CD8-positive, alpha-beta memory T cell (primary cell): ENCODE results near the gene TMEM178A. TPM values are rescaled to one million over a fixed set of nuclear protein-coding genes. Genes with fewer than 3 reads are reported as not detected.
"Not testable (repeated sequence)": the region's sequence is repeated elsewhere in the genome, so short reads cannot be mapped to it uniquely, and the experiment has no call there.

Experiments used
- CTCF ChIA-PET: fragments of 350-600 bp; sonication (Branson Sonifier 250); formaldehyde crosslinking; loops from one replicate; lab custom pipeline; 2021; ENCODE audit warnings: antibody characterized with exemption; lab: Charles Lee
- POLR2A ChIA-PET: fragments of 350-600 bp; sonication (Branson Sonifier 250); formaldehyde crosslinking; loops from one replicate; lab custom pipeline; 2021; ENCODE audit warnings: antibody characterized with exemption; lab: Charles Lee
- DNase-seq, 5 donors: peaks; one replicate each; pipeline versions ENCODE4 v3.0.0 to v3.0.0-alpha.2; 2020 to 2022; ENCODE audit warnings: mixed read lengths in 1 of 5
- H3K27ac ChIP-seq: one replicate; pipeline ENCODE4 v1.7.0; 2013; ENCODE audit warnings: low read depth, mild to moderate bottlenecking, low read length, moderate library complexity
- H3K27me3 ChIP-seq: 2 replicates; pipeline ENCODE4 v1.7.0; 2013; ENCODE audit warnings: low read length, mild to moderate bottlenecking; ENCODE audit not compliant: insufficient read depth, poor library complexity, severe bottlenecking
- H3K36me3 ChIP-seq: 2 replicates; pipeline ENCODE4 v1.7.0; 2013; ENCODE audit warnings: mild to moderate bottlenecking, low read length, moderate library complexity; ENCODE audit not compliant: insufficient read depth
- H3K4me1 ChIP-seq: 2 replicates; pipeline ENCODE4 v1.7.0; 2013; ENCODE audit warnings: mild to moderate bottlenecking, low read length, moderate library complexity; ENCODE audit not compliant: insufficient read depth
- H3K4me3 ChIP-seq: 2 replicates; pipeline ENCODE4 v1.7.0; 2013; ENCODE audit warnings: mild to moderate bottlenecking, low read length
- H3K9me3 ChIP-seq: 2 replicates; pipeline ENCODE4 v1.7.0; 2013; ENCODE audit warnings: mild to moderate bottlenecking, low read length
- H3K27ac Mint-ChIP-seq, 8 donors: one replicate each; pipeline ENCODE4 v1.8.0; 2020 to 2021; ENCODE audit warnings: mixed read lengths in 8 of 8, mild to moderate bottlenecking in 6 of 8, inconsistent platforms in 3 of 8, moderate library complexity in 3 of 8
- H3K27me3 Mint-ChIP-seq, 2 donors: one replicate each; pipeline ENCODE4 v1.8.0; 2020 to 2021; ENCODE audit warnings: mixed read lengths in 2 of 2, mild to moderate bottlenecking in 1 of 2, moderate library complexity in 1 of 2
- H3K36me3 Mint-ChIP-seq, 3 donors: one replicate each; pipeline ENCODE4 v1.8.0; 2020 to 2021; ENCODE audit warnings: mixed read lengths in 3 of 3, inconsistent platforms in 1 of 3, mild to moderate bottlenecking in 1 of 3
- H3K4me1 Mint-ChIP-seq, 3 donors: one replicate each; pipeline ENCODE4 v1.8.0; 2020 to 2021; ENCODE audit warnings: mixed read lengths in 3 of 3, inconsistent platforms in 1 of 3, mild to moderate bottlenecking in 1 of 3
- H3K4me3 Mint-ChIP-seq, 7 donors: one replicate each; pipeline ENCODE4 v1.8.0; 2020 to 2021; ENCODE audit warnings: mixed read lengths in 7 of 7, mild to moderate bottlenecking in 6 of 7, moderate library complexity in 4 of 7, inconsistent platforms in 2 of 7
- H3K9me3 Mint-ChIP-seq, 5 donors: one replicate each; pipeline ENCODE4 v1.8.0; 2020 to 2022; ENCODE audit warnings: mixed read lengths in 5 of 5, mild to moderate bottlenecking in 3 of 5, moderate library complexity in 2 of 5, inconsistent platforms in 1 of 5
- polyA plus RNA-seq: library from polyadenylated mRNA; unstranded; fragments of 300-500 nt; fragmentation: Illumina TruSeq; gene quantifications from one replicate; pipeline ENCODE4 v1.2.3, GENCODE V29; 2021
- total RNA-seq, 2 experiments: library from RNA; stranded (reverse); gene quantifications; one replicate each; pipeline ENCODE4 v1.2.3, GENCODE V29; 2021

The TMEM178A gene
- total and polyA plus RNA-seq, 3 experiments from 2014 or later, result not detected

DNA sequence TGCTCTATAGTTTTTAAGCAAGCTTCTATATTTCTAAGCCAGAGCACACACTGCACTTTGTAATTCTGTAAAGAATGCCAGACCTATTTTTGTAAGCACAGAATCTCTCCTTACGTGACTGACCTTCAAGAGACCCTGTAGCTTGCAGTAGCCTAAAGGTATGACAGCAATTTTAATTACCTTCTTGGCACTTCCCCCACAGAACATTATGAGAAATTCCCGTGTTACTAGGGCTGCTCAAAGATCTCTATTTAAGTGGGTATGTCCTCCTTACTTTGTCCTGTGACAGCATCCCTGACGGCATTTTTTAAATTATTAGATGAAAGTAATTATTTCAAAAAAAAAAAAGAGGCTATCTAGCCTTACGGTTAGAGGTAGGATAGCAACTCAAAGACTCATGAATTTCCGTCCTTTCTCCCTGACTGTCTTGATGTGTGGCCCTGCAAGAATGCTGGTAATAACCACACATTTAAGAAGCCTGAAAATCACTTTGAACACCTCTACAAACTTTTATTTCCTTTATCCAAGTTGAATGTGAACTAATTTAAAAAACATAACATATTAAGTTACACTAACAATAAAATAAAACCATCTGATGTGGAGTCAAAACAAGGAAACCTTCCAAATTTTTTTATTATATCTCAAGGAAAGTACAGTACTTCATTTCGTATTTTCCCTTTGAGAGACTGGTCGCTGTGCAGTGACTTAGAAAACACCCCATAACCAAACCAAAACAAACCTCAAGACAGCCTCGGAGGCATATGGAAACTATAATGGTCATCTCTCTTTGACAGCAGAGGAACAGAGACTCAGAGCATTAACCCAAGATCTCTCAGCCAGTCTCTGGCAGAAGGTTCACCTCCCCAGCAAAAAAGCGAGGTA, 58.5 kb downstream of the TMEM178A start:
- H3K9me3 ChIP-seq, result no peaks in the 10 kb centered on the region
- Mint-ChIP-seq H3K4me3 (no peak overlapping the region), H3K27me3 (peaks cover 2 to 18% of the 10 kb centered on the region in 2 donors), H3K9me3 (peaks cover 0 to 2% (median 0%) of the 10 kb centered on the region in 5 donors), H3K27ac (no peak overlapping the region), H3K36me3 (no peaks in the 10 kb centered on the region), H3K4me1 (no peaks in the 10 kb centered on the region)
- no peaks in the 10 kb centered on the region for H3K4me1 ChIP-seq
- H3K4me3 ChIP-seq, result no peak overlapping the region
- no peaks in the 10 kb centered on the region for H3K27me3 ChIP-seq
- H3K36me3 ChIP-seq, result no peaks in the 10 kb centered on the region
- DNase-seq, result no peak
- ChIA-PET POLR2A (no interaction called here), CTCF (no interaction called here)
- no peak overlapping the region for H3K27ac ChIP-seq

DNA sequence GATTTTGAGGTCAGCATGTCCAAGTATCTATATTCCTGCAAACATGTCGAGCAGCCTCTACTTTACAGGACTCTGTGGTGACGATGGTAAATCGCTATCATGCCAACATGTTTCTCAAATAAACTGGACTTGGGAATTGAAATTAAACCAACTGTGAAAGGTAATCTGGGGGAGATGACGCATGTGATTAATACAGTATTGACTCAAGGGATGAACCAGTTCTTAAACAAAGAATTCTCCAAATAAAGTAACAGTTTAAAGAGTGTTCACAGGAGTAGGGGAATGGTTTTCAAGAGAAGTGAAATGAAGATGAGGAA, 59.1 kb downstream of the TMEM178A start:
- POLR2A ChIA-PET, result no interaction called here
- CTCF ChIA-PET, result no interaction called here
- no peaks in the 10 kb centered on the region for H3K9me3 ChIP-seq
- DNase-seq, result no peak
- no peaks in the 10 kb centered on the region for H3K27me3 ChIP-seq
- H3K36me3 Mint-ChIP-seq, result no peaks in the 10 kb centered on the region
- H3K27me3 Mint-ChIP-seq, result peaks cover 2 to 18% of the 10 kb centered on the region in 2 donors
- no peak overlapping the region for H3K4me3 ChIP-seq
- H3K36me3 ChIP-seq, result no peaks in the 10 kb centered on the region
- peaks cover 0 to 2% (median 0%) of the 10 kb centered on the region in 5 donors for H3K9me3 Mint-ChIP-seq
- H3K27ac ChIP-seq, result no peak overlapping the region
- no peaks in the 10 kb centered on the region for H3K4me1 ChIP-seq
- no peaks in the 10 kb centered on the region for H3K4me1 Mint-ChIP-seq
- H3K27ac Mint-ChIP-seq, result no peak overlapping the region
- H3K4me3 Mint-ChIP-seq, result no peak overlapping the region

DNA sequence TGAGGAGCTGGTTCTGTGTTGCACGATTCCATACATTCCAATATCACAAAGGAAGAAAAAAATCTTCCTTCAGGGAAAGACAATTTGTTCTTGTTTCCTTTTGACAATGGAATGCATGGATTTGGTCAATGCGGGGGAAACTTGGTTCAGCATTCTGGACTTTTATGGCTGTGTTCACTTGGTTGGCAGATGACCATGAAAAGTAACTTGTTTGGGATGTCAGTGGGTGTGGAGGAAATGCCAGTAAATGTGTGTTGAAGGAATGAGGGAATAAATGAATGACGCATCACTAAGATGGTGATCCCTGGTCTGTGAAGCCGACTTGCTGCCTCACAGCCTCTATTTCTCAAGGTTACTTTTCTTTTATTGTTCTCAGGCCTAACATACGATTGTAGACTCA, 59.7 kb downstream of the TMEM178A start:
- no peak for DNase-seq
- Histone ChIP-seq H3K9me3 (no peaks in the 10 kb centered on the region), H3K4me1 (no peaks in the 10 kb centered on the region), H3K27me3 (no peaks in the 10 kb centered on the region), H3K36me3 (no peaks in the 10 kb centered on the region), H3K4me3 (no peak overlapping the region), H3K27ac (no peak overlapping the region)
- Mint-ChIP-seq H3K27me3 (peaks cover 2 to 16% of the 10 kb centered on the region in 2 donors), H3K27ac (no peak overlapping the region), H3K36me3 (no peaks in the 10 kb centered on the region), H3K4me1 (no peaks in the 10 kb centered on the region), H3K9me3 (peaks cover 0 to 2% (median 0%) of the 10 kb centered on the region in 5 donors), H3K4me3 (no peak overlapping the region)
- CTCF ChIA-PET, result no interaction called here
- POLR2A ChIA-PET, result no interaction called here

DNA sequence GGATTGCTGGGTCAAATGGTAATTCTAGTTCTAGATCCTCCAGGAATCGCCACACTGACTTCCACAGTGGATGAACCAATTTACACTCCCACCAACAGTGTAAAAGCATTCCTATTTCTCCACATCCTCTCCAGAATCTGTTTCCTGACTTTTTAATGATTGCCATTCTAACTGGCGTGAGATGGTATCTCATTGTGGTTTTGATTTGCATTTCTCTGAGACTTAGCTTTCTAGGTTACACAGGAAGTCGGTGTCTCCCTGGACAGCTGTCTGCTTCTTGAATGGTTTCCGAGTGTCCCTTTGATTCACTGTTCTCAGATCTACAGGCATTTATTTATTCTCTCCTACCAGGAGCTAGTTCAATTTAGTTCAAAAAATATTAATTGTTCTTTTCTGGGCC, 62.4 kb downstream of the TMEM178A start:
- CTCF ChIA-PET, H3K27me3 Mint-ChIP-seq, H3K27ac Mint-ChIP-seq: not testable (repeated sequence)

DNA sequence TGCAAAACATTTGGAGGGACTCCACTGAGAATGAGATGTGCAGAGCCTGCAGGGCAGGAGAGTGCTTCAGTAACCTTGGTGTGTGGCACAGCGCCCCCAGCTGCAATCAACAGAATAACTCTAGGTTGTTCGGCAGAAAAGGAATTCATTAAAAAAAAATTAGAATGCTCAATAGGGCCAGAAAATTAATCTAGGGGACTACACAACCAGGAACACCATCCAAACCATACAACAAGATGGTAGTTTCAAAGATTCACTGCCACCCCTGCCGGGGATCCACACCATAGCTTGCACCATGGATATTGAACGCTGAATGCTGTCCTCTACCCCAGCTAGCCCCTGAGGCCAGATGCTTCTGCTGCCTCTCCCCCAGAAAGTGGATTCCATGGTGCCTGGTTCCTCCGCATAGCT, 63.2 kb downstream of the TMEM178A start:
- H3K4me3 ChIP-seq, result no peak overlapping the region
- DNase-seq, result no peak
- Mint-ChIP-seq H3K27me3 (no peaks in the 10 kb centered on the region), H3K4me1 (no peaks in the 10 kb centered on the region), H3K27ac (no peak overlapping the region), H3K36me3 (peaks cover 3 to 18% (median 8%) of the 10 kb centered on the region in 3 donors), H3K9me3 (peaks cover 0 to 2% (median 0%) of the 10 kb centered on the region in 5 donors), H3K4me3 (no peak overlapping the region)
- no peak overlapping the region for H3K27ac ChIP-seq
- no peaks in the 10 kb centered on the region for H3K36me3 ChIP-seq
- ChIA-PET POLR2A (no interaction called here), CTCF (no interaction called here)
- no peaks in the 10 kb centered on the region for H3K4me1 ChIP-seq
- no peaks in the 10 kb centered on the region for H3K9me3 ChIP-seq
- no peaks in the 10 kb centered on the region for H3K27me3 ChIP-seq

More for the DNA sequence above, 62.4 kb downstream of the TMEM178A start:
- H3K4me1 ChIP-seq, H3K27ac ChIP-seq, DNase-seq, H3K9me3 Mint-ChIP-seq, H3K4me3 ChIP-seq, POLR2A ChIA-PET, H3K4me1 Mint-ChIP-seq, H3K27me3 ChIP-seq, H3K4me3 Mint-ChIP-seq, H3K36me3 ChIP-seq, H3K9me3 ChIP-seq: not testable (repeated sequence)
- peaks cover 0 to 13% (median 2%) of the 10 kb centered on the region in 3 donors for H3K36me3 Mint-ChIP-seq

DNA sequence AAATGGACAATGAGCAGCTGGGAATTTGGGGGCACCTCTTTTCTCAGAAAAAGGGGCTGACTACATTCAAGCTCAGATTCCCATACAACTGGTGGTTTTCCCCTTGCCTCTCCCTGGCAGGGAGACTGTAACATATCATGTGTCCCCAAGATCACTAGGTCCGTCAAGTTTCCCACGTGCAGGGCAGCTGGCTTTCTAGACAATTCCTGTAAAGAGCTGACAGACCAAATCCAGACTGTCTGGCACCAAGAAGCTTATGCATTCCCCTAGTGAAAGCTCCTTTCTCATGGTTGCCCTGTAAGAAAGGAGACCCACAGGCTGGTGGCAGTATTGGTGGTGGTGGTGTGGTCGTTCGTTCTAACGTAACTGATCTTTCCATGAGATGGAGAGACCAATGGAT, 64.6 kb downstream of the TMEM178A start:
- Histone ChIP-seq H3K27ac (no peak overlapping the region), H3K4me1 (no peaks in the 10 kb centered on the region), H3K27me3 (no peaks in the 10 kb centered on the region), H3K4me3 (no peak overlapping the region), H3K36me3 (no peaks in the 10 kb centered on the region), H3K9me3 (no peaks in the 10 kb centered on the region)
- peaks cover 0 to 2% (median 0%) of the 10 kb centered on the region in 5 donors for H3K9me3 Mint-ChIP-seq
- no peak overlapping the region for H3K27ac Mint-ChIP-seq
- H3K4me1 Mint-ChIP-seq, result peaks cover 0 to 11% (median 0%) of the 10 kb centered on the region in 3 donors
- H3K36me3 Mint-ChIP-seq, result peaks cover 13 to 27% (median 16%) of the 10 kb centered on the region in 3 donors
- H3K4me3 Mint-ChIP-seq, result no peak overlapping the region
- H3K27me3 Mint-ChIP-seq, result no peaks in the 10 kb centered on the region
- ChIA-PET CTCF (interaction anchor here (1.4 kb wide), 1 partner anchor 352 kb away, joined by 3 read pairs; no protein-coding TSS in a partner anchor), POLR2A (no interaction called here)
- no peak for DNase-seq

DNA sequence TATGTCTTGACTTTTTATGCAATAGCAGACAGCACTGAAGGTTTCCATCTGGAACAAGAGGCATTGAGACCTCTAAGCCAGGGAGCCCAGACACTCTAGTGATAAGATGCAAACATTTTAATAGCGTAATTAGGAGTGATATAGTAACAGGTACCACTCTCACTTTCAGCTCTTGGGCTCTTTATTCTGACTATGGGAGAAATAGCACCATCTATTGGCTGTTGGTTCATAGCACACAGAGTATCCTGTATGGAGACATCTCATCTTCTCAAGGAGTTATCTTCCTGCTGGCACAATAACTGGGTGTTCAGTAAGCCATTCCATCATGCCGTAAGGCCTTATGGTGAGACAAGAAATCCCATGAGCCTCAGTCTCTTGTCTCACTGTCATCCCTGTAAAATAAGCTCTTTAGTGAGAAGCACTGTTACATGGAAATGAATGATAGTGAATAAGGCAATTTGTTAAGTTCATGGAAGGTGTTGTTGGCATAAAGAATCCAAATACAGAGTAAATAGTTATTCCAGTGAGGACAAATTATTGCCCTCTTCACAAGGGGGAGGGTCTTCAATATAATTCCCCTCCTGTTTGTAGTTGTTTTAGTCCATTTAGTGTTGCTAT, 65.1 kb downstream of the TMEM178A start:
- H3K27ac ChIP-seq, result no peak overlapping the region
- H3K27me3 ChIP-seq, result no peaks in the 10 kb centered on the region
- no peaks in the 10 kb centered on the region for H3K36me3 ChIP-seq
- no peaks in the 10 kb centered on the region for H3K9me3 ChIP-seq
- Mint-ChIP-seq H3K36me3 (peaks cover 13 to 27% (median 21%) of the 10 kb centered on the region in 3 donors), H3K27me3 (no peaks in the 10 kb centered on the region), H3K4me3 (no peak overlapping the region), H3K9me3 (peaks cover 0 to 2% (median 0%) of the 10 kb centered on the region in 5 donors), H3K4me1 (peaks cover 0 to 13% (median 0%) of the 10 kb centered on the region in 3 donors), H3K27ac (peak overlapping the region in 1 of 8 donors; percentile 27)
- CTCF ChIA-PET, result interaction anchor here (1.4 kb wide), 1 partner anchor 353 kb away, joined by 3 read pairs; no protein-coding TSS in a partner anchor
- H3K4me3 ChIP-seq, result no peak overlapping the region
- H3K4me1 ChIP-seq, result no peaks in the 10 kb centered on the region
- DNase-seq, result no peak
- POLR2A ChIA-PET, result no interaction called here

DNA sequence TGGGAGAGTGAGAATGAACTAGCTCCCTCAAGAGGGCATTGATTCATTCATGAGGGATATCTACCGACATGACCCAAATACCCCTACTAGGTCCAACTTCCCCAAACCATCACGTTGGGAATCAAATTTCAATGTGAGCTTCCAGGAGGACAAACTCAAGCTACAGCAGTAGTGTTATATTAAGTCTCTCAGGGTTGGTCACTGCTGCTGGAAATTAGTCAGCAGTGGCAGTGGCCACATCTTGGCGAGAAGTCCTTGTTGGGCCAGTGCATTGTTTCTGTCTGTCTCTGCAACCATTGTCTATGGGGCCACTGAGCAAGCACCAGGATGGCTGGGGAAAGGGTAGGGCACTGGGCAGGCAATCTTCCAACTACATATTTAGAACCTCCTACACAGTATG, 65.8 kb downstream of the TMEM178A start:
- ChIA-PET POLR2A (no interaction called here), CTCF (no interaction called here)
- no peak for DNase-seq
- no peak overlapping the region for H3K27ac ChIP-seq
- Mint-ChIP-seq H3K27me3 (no peaks in the 10 kb centered on the region), H3K9me3 (peaks cover 0 to 2% (median 0%) of the 10 kb centered on the region in 5 donors), H3K4me1 (peaks cover 0 to 13% (median 0%) of the 10 kb centered on the region in 3 donors), H3K4me3 (no peak overlapping the region), H3K36me3 (peaks cover 18 to 29% (median 27%) of the 10 kb centered on the region in 3 donors), H3K27ac (no peak overlapping the region)
- H3K4me3 ChIP-seq, result no peak overlapping the region
- no peaks in the 10 kb centered on the region for H3K9me3 ChIP-seq
- peaks cover 3% of the 10 kb centered on the region for H3K36me3 ChIP-seq
- no peaks in the 10 kb centered on the region for H3K27me3 ChIP-seq
- H3K4me1 ChIP-seq, result no peaks in the 10 kb centered on the region
